Neural cell (in vitro differentiated cells): Measurements from ENCODE around the gene CDH12. TPM values are rescaled to one million over a fixed set of nuclear protein-coding genes. Genes with fewer than 3 reads are reported as not detected.
"Not testable (repeated sequence)": the region's sequence is repeated elsewhere in the genome, so short reads cannot be mapped to it uniquely, and the experiment has no call there.

ENCODE experiments used
- H2AFZ ChIP-seq: fragments of 200-600, 300-800 bp; sonication (generic), shearing (Covaris generic); 2 replicates; pipeline ENCODE4 v1.6.0; 2014; ENCODE audit warnings: low read depth, mild to moderate bottlenecking, antibody characterized with exemption, low read length, moderate library complexity
- H3F3A ChIP-seq: fragments of 200-600 bp; shearing (Covaris generic); 2 replicates; pipeline ENCODE4 v1.6.1; 2016; ENCODE audit warnings: mild to moderate bottlenecking, moderate library complexity, mixed read lengths, antibody characterized with exemption, low read length; ENCODE audit not compliant: insufficient read depth, poor library complexity, severe bottlenecking
- H3K27ac ChIP-seq: fragments of 200-600, 300-800 bp; sonication (generic), shearing (Covaris generic); 2 replicates; pipeline ENCODE4 v1.5.1; 2014; ENCODE audit warnings: mild to moderate bottlenecking, low read length, moderate library complexity
- H3K27me3 ChIP-seq: fragments of 300-800, 200-600 bp; sonication (generic), shearing (Covaris generic); 2 replicates; pipeline ENCODE4 v1.6.0; 2014; ENCODE audit warnings: mild to moderate bottlenecking, low read depth, low read length, moderate library complexity; ENCODE audit not compliant: insufficient read depth
- H3K36me3 ChIP-seq: fragments of 300-800, 200-600 bp; sonication (generic), shearing (Covaris generic); 2 replicates; pipeline ENCODE4 v1.5.1; 2014; ENCODE audit warnings: mild to moderate bottlenecking, antibody characterized with exemption, low read length, moderate library complexity; ENCODE audit not compliant: insufficient read depth
- H3K4me2 ChIP-seq: fragments of 300-800, 200-600 bp; sonication (generic), shearing (Covaris generic); 2 replicates; pipeline ENCODE4 v1.6.0; 2014; ENCODE audit warnings: mild to moderate bottlenecking, low read length
- H3K4me3 ChIP-seq: fragments of 300-800, 200-600 bp; sonication (generic), shearing (Covaris generic); 2 replicates; pipeline ENCODE4 v1.5.1; 2014; ENCODE audit warnings: mild to moderate bottlenecking, low read length, moderate library complexity
- H3K79me2 ChIP-seq: fragments of 200-600 bp; shearing (Covaris generic); replicated peaks from 2 replicates; pipeline ENCODE4 v1.6.0; 2014; ENCODE audit warnings: mild to moderate bottlenecking, low read length, moderate library complexity; ENCODE audit not compliant: insufficient read depth
- H3K9ac ChIP-seq: fragments of 300-800, 200-600 bp; sonication (generic), shearing (Covaris generic); 2 replicates; pipeline ENCODE4 v1.6.1; 2016; ENCODE audit warnings: mild to moderate bottlenecking, low read length, mixed read lengths
- H3K9me2 ChIP-seq: fragments of 200-600 bp; shearing (Covaris generic); 2 replicates; pipeline ENCODE4 v1.6.1; 2016; ENCODE audit warnings: mild to moderate bottlenecking, low read length, mixed read lengths; ENCODE audit not compliant: insufficient read depth
- H3K9me3 ChIP-seq: fragments of 200-600, 300-800 bp; sonication (generic), shearing (Covaris generic); 2 replicates; pipeline ENCODE4 v1.6.1; 2016; ENCODE audit warnings: mild to moderate bottlenecking, mixed run types, low read length, moderate library complexity, mixed read lengths
- H4K20me1 ChIP-seq: fragments of 200-600 bp; shearing (Covaris generic); 2 replicates; pipeline ENCODE4 v1.6.1; 2016; ENCODE audit warnings: mild to moderate bottlenecking, mixed run types; ENCODE audit not compliant: insufficient read depth
- CTCF ChIP-seq: fragments of 450-650 bp; IDR thresholded peaks from 2 replicates; pipeline ENCODE4 v1.5.1; 2014; ENCODE audit warnings: antibody characterized with exemption, mild to moderate bottlenecking, moderate library complexity; ENCODE audit not compliant: poor library complexity, severe bottlenecking
- EP300 ChIP-seq: fragments of 450-650 bp; conservative IDR thresholded peaks from 2 replicates; pipeline ENCODE4 v1.6.1; 2014; ENCODE audit warnings: antibody characterized with exemption, mild to moderate bottlenecking, moderate library complexity; ENCODE audit not compliant: poor library complexity, severe bottlenecking
- EZH2 ChIP-seq: fragments of 200-600, 300-800 bp; shearing (Covaris generic), sonication (generic); IDR thresholded peaks from 2 replicates; pipeline ENCODE4 v1.6.1; 2014; ENCODE audit warnings: antibody characterized with exemption, low read length, borderline replicate concordance, mild to moderate bottlenecking; ENCODE audit not compliant: insufficient read depth, poor library complexity, severe bottlenecking
- MXI1 ChIP-seq: fragments of 450-650 bp; conservative IDR thresholded peaks from 2 replicates; pipeline ENCODE4 v1.6.1; 2014; ENCODE audit warnings: antibody characterized with exemption, mild to moderate bottlenecking; ENCODE audit not compliant: poor library complexity, severe bottlenecking
- POLR2AphosphoS5 ChIP-seq: IDR thresholded peaks from 2 replicates; pipeline ENCODE4 v1.6.1; 2012
- RAD21 ChIP-seq: fragments of 450-650 bp; conservative IDR thresholded peaks from 2 replicates; pipeline ENCODE4 v1.6.1; 2014; ENCODE audit warnings: antibody characterized with exemption, mild to moderate bottlenecking, moderate library complexity
- REST ChIP-seq: IDR thresholded peaks from 2 replicates; pipeline ENCODE4 v1.6.1; 2012; ENCODE audit warnings: borderline replicate concordance
- SMC3 ChIP-seq: fragments of 450-650 bp; conservative IDR thresholded peaks from 2 replicates; pipeline ENCODE4 v1.6.1; 2014; ENCODE audit warnings: antibody characterized with exemption, mild to moderate bottlenecking, moderate library complexity; ENCODE audit not compliant: poor library complexity
- TAF1 ChIP-seq: IDR thresholded peaks from 2 replicates; pipeline ENCODE4 v1.6.1; 2012; ENCODE audit warnings: low read depth
- polyA plus RNA-seq: library from polyadenylated mRNA; depleted of rRNA; stranded (reverse); fragments of >200 nt; gene quantifications from 2 replicates; pipeline ENCODE4 v1.2.3, GENCODE V29; 2014

The CDH12 gene
- polyA plus RNA-seq, 1 donor from 2014 or later: 2.1 TPM

- H3K27me3 ChIP-seq, H3K9me2 ChIP-seq, H3K79me2 ChIP-seq, H3K9ac ChIP-seq, H3F3A ChIP-seq, H3K27ac ChIP-seq, H4K20me1 ChIP-seq, H2AFZ ChIP-seq, H3K36me3 ChIP-seq, H3K4me3 ChIP-seq, H3K4me2 ChIP-seq, H3K9me3 ChIP-seq: not testable (repeated sequence)
Observed at GRCh38 chr5:22140418-22140817, 712.7 kb downstream of the CDH12 start.

- H3K4me3 ChIP-seq, H3K27me3 ChIP-seq, H3K9ac ChIP-seq, H2AFZ ChIP-seq, H3K9me3 ChIP-seq, H3K4me2 ChIP-seq, H3K36me3 ChIP-seq, H4K20me1 ChIP-seq, H3K79me2 ChIP-seq, H3F3A ChIP-seq, H3K27ac ChIP-seq, H3K9me2 ChIP-seq: not testable (repeated sequence)
Observed at GRCh38 chr5:22139662-22140300, 713.4 kb downstream of the CDH12 start.

GRCh38 chr5:22111320-22111719, 741.8 kb downstream of the CDH12 start:
- no peak for TF ChIP-seq EZH2
- TF ChIP-seq SMC3: no peak
- TF ChIP-seq EP300: no peak
- TF ChIP-seq POLR2AphosphoS5: no peak
- no peak for TF ChIP-seq CTCF
- TF ChIP-seq RAD21: no peak
- TF ChIP-seq TAF1: no peak
- TF ChIP-seq MXI1: no peak
- no peak for TF ChIP-seq REST
- H3K9me3 ChIP-seq: no peaks in the 10 kb centered on the region

More at GRCh38 chr5:22111320-22111719, 741.8 kb downstream of the CDH12 start:
- Histone ChIP-seq H3K9ac (no peak overlapping the region), H3K4me2 (no peak overlapping the region), H2AFZ (no peak overlapping the region), H3K9me2 (no peaks in the 10 kb centered on the region), H4K20me1 (no peaks in the 10 kb centered on the region), H3K27ac (no peak overlapping the region), H3K27me3 (no peaks in the 10 kb centered on the region), H3K4me3 (no peak overlapping the region), H3K36me3 (no peaks in the 10 kb centered on the region), H3F3A (no peaks in the 10 kb centered on the region), H3K79me2 (no peaks in the 10 kb centered on the region)
